Neuronal stem cell (in vitro differentiated cells): ENCODE measurements around the gene EPAS1.

Experiments used
- DNase-seq: peaks from one replicate; pipeline ENCODE4 v3.0.0-alpha.2; 2013; ENCODE audit warnings: low spot score
- H2AFZ ChIP-seq: one replicate; pipeline ENCODE4 v1.6.1; 2013; ENCODE audit warnings: mild to moderate bottlenecking, low read length, inconsistent platforms
- H2AK5ac ChIP-seq: 2 replicates; pipeline ENCODE4 v1.6.1; 2013; ENCODE audit warnings: low read depth, mild to moderate bottlenecking, inconsistent platforms, low read length, moderate library complexity, mixed read lengths
- H2BK120ac ChIP-seq: 2 replicates; pipeline ENCODE4 v1.6.1; 2013; ENCODE audit warnings: low read depth, mild to moderate bottlenecking, inconsistent platforms, low read length, moderate library complexity, mixed read lengths
- H2BK12ac ChIP-seq: one replicate; pipeline ENCODE4 v1.6.1; 2013; ENCODE audit warnings: low read length, inconsistent platforms
- H2BK15ac ChIP-seq: 2 replicates; pipeline ENCODE4 v1.6.1; 2013; ENCODE audit warnings: mild to moderate bottlenecking, low read length, inconsistent platforms, mixed read lengths
- H2BK5ac ChIP-seq: one replicate; pipeline ENCODE4 v1.6.1; 2013; ENCODE audit warnings: inconsistent platforms, mild to moderate bottlenecking, low read length, moderate library complexity
- H3K14ac ChIP-seq: one replicate; pipeline ENCODE4 v1.6.1; 2013; ENCODE audit warnings: low read length, inconsistent platforms
- H3K18ac ChIP-seq: 2 replicates; pipeline ENCODE4 v1.6.1; 2013; ENCODE audit warnings: low read length, inconsistent platforms
- H3K23ac ChIP-seq: 2 replicates; pipeline ENCODE4 v1.6.1; 2013; ENCODE audit warnings: low read depth, mild to moderate bottlenecking, mixed read lengths, low read length, inconsistent platforms; ENCODE audit not compliant: poor library complexity
- H3K27ac ChIP-seq: replicated peaks from 3 replicates; pipeline ENCODE4 v1.5.1; 2013; ENCODE audit warnings: low read length, inconsistent platforms
- H3K27me3 ChIP-seq, 3 experiments: 2 replicates each; pipeline ENCODE4 v1.6.1; 2013; ENCODE audit warnings: low read length in 3 of 3, mild to moderate bottlenecking in 2 of 3, inconsistent platforms in 1 of 3, low read depth in 1 of 3, mixed read lengths in 1 of 3, moderate library complexity in 1 of 3; ENCODE audit not compliant: control insufficient read depth in 3 of 3, insufficient read depth in 3 of 3
- H3K36me3 ChIP-seq, 2 donors: replicated peaks in 1 of 2; 2 replicates each; pipeline ENCODE4 v1.6.1; 2013; ENCODE audit warnings: low read length in 2 of 2; ENCODE audit not compliant: control insufficient read depth in 2 of 2, insufficient read depth in 2 of 2
- H3K4ac ChIP-seq: 2 replicates; pipeline ENCODE4 v1.6.1; 2013; ENCODE audit warnings: inconsistent platforms, mild to moderate bottlenecking, low read length, moderate library complexity
- H3K4me1 ChIP-seq, 2 donors: 1 replicate in 1 of 2; 2 replicates in 1 of 2; pipeline ENCODE4 v1.6.1; 2013; ENCODE audit warnings: low read length in 2 of 2, low read depth in 1 of 2; ENCODE audit not compliant: control insufficient read depth in 2 of 2, insufficient read depth in 1 of 2
- H3K4me2 ChIP-seq: one replicate; pipeline ENCODE4 v1.6.1; 2013; ENCODE audit warnings: mild to moderate bottlenecking, low read length, inconsistent platforms; ENCODE audit not compliant: insufficient read depth, poor library complexity, severe bottlenecking
- H3K4me3 ChIP-seq, 2 donors: 2 replicates each; pipeline ENCODE4 v1.5.1; 2013; ENCODE audit warnings: low read length in 2 of 2, mild to moderate bottlenecking in 2 of 2, inconsistent platforms in 1 of 2, moderate library complexity in 1 of 2
- H3K79me1 ChIP-seq: one replicate; pipeline ENCODE4 v1.6.1; 2013; ENCODE audit warnings: low read depth, mild to moderate bottlenecking, inconsistent platforms, low read length, moderate library complexity
- H3K9ac ChIP-seq: one replicate; pipeline ENCODE4 v1.6.1; 2013; ENCODE audit warnings: mild to moderate bottlenecking, low read depth, low read length, inconsistent platforms; ENCODE audit not compliant: poor library complexity
- H3K9me3 ChIP-seq, 2 donors: replicated peaks in 1 of 2; 2 replicates each; pipeline versions ENCODE3 to v1.6.1; 2013; ENCODE audit warnings: low read length in 2 of 2, mild to moderate bottlenecking in 2 of 2, inconsistent platforms in 1 of 2, low read depth in 1 of 2, mixed read lengths in 1 of 2, moderate library complexity in 1 of 2; ENCODE audit not compliant: control insufficient read depth in 2 of 2, insufficient read depth in 1 of 2
- H4K8ac ChIP-seq: one replicate; pipeline ENCODE4 v1.6.1; 2013; ENCODE audit warnings: low read depth, mild to moderate bottlenecking, inconsistent platforms, low read length, moderate library complexity
- H4K91ac ChIP-seq: one replicate; pipeline ENCODE4 v1.6.1; 2013; ENCODE audit warnings: low read length, low read depth, mild to moderate bottlenecking, inconsistent platforms; ENCODE audit not compliant: poor library complexity
- WGBS, 2 donors: extraction: QIAGEN DNeasy Blood & Tissue Kit; methylation state at CpG; one replicate each; pipeline ENCODE4 v1.1.7; 2013; ENCODE audit warnings: missing lambda C conversion rate in 2 of 2, mixed read lengths in 1 of 2; ENCODE audit not compliant: insufficient read length in 2 of 2, insufficient replicate concordance in 1 of 2; ENCODE audit errors: extremely low coverage in 2 of 2; 5-methylcytosine and 5-hydroxymethylcytosine counted together

EPAS1 gene

DNA sequence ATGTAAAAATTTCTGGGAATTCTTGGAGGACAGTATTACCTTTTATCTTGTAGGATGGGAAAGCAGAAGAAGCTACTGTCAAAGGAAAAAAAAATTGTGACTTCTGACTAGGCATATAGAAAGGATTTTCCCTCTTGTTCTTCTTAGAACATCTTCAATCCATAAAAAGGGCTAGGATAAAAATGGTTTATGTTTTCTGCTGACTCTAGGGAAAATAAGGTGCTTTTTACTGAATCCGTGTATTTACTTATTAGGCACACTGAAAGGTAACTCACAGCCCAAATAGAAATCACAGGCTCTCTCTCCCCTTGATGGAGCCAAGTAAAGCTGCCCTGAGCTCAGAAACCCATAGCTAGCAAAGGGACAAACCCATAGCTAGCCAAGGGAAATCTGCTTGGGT is 74.6 kb downstream of the EPAS1 start:
- H3K4me3 ChIP-seq, result no peak overlapping the region
- H3K4me2 ChIP-seq, result no peak overlapping the region
- H4K91ac ChIP-seq, result no peak overlapping the region
- H4K8ac ChIP-seq, result no peak overlapping the region
- H3K4ac ChIP-seq, result no peak overlapping the region
- H3K14ac ChIP-seq, result no peak overlapping the region
- no peak overlapping the region for H2BK15ac ChIP-seq
- H2BK12ac ChIP-seq, result no peak overlapping the region
- no peaks in the 10 kb centered on the region for H3K36me3 ChIP-seq
- no peaks in the 10 kb centered on the region for H3K9me3 ChIP-seq
- no peaks in the 10 kb centered on the region for H3K4me1 ChIP-seq
- no peak overlapping the region for H2AK5ac ChIP-seq
- DNase-seq, result no peak
- H3K79me1 ChIP-seq, result no peaks in the 10 kb centered on the region
- H3K9ac ChIP-seq, result no peak overlapping the region
- WGBS, 2 donors, result no CpG with 5 or more reads among the region's 1 CpG
- H3K27ac ChIP-seq, result no peak overlapping the region
- H3K23ac ChIP-seq, result no peak overlapping the region
- H2BK5ac ChIP-seq, result no peak overlapping the region
- H2AFZ ChIP-seq, result no peak overlapping the region
- no peaks in the 10 kb centered on the region for H3K27me3 ChIP-seq
- H2BK120ac ChIP-seq, result no peak overlapping the region
- H3K18ac ChIP-seq, result no peak overlapping the region

DNA sequence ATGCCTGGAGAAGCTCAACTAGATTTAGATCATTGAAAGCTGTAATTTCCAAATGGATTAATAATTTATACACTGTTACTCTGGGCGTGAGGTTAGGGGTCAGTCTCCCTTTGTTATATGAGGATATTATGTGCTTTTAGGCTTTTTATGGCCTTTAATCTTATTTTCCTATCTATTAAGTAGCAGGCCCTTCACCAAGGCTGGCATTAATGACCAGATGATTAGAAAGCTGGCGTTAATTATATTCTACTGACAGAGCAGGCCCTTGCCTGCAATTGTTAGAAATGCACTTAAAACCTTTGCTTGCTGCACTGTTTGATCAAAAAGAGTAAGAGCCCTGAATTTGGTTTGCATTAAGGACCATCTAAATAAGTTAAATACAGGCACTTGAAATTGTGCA is 75.3 kb downstream of the EPAS1 start:
- H3K4ac ChIP-seq, result no peak overlapping the region
- no peaks in the 10 kb centered on the region for H3K36me3 ChIP-seq
- no peak overlapping the region for H2BK120ac ChIP-seq
- no peak overlapping the region for H2BK5ac ChIP-seq
- no peaks in the 10 kb centered on the region for H3K79me1 ChIP-seq
- no peak overlapping the region for H3K4me3 ChIP-seq
- no peak overlapping the region for H2BK15ac ChIP-seq
- H3K27me3 ChIP-seq, result no peaks in the 10 kb centered on the region
- WGBS, 2 donors, result no CpG with 5 or more reads among the region's 2 CpGs
- no peaks in the 10 kb centered on the region for H3K4me1 ChIP-seq
- H2BK12ac ChIP-seq, result no peak overlapping the region
- H3K9ac ChIP-seq, result no peak overlapping the region
- no peak overlapping the region for H4K91ac ChIP-seq
- no peak for DNase-seq
- H3K18ac ChIP-seq, result no peak overlapping the region
- H3K27ac ChIP-seq, result no peak overlapping the region
- no peak overlapping the region for H4K8ac ChIP-seq
- H3K14ac ChIP-seq, result no peak overlapping the region
- H3K9me3 ChIP-seq, result no peaks in the 10 kb centered on the region
- no peak overlapping the region for H2AK5ac ChIP-seq
- H3K4me2 ChIP-seq, result no peak overlapping the region
- no peak overlapping the region for H3K23ac ChIP-seq
- no peak overlapping the region for H2AFZ ChIP-seq

GRCh38 chr2:46373238-46373637 is 76.0 kb downstream of the EPAS1 start:
- H2AK5ac ChIP-seq, result no peak overlapping the region
- DNase-seq, result no peak

DNA sequence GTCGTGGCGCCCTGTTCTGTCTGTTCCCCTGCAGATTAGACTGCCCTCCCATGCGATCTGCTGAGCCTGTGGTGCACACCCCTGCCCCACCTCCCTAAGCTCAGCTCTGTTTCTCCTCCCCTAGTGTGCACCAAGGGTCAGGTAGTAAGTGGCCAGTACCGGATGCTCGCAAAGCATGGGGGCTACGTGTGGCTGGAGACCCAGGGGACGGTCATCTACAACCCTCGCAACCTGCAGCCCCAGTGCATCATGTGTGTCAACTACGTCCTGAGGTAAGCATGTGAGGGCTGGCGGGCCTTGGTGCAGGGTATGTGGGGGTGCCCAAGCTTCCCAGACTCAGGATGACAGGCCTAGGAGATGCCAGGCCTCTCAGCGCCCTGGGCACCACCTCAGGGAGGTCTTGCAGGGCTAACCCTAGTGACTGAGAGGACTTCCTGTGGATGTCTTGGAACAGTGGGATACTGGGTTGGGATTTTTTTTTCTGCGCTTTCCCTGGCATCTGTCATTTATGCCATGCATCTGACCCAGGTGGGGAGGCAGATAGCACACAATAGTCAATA is 78.4 kb downstream of the EPAS1 start:
- no peak for DNase-seq
- H3K27me3 ChIP-seq, result no peaks in the 10 kb centered on the region
- no peak overlapping the region for H3K27ac ChIP-seq
- peak overlapping the region; percentile 59 for H3K23ac ChIP-seq
- no peak overlapping the region for H3K4me3 ChIP-seq
- H3K9me3 ChIP-seq, result no peaks in the 10 kb centered on the region
- no peak overlapping the region for H2BK12ac ChIP-seq
- H3K4me1 ChIP-seq, result no peaks in the 10 kb centered on the region
- H2AK5ac ChIP-seq, result no peak overlapping the region
- H4K91ac ChIP-seq, result no peak overlapping the region
- H2BK15ac ChIP-seq, result no peak overlapping the region
- peak overlapping the region; percentile 50 for H3K18ac ChIP-seq
- no peaks in the 10 kb centered on the region for H3K79me1 ChIP-seq
- WGBS, 2 donors, result no CpG with 5 or more reads among the region's 12 CpGs
- H3K4me2 ChIP-seq, result no peak overlapping the region
- H3K4ac ChIP-seq, result no peak overlapping the region
- H3K14ac ChIP-seq, result peak overlapping the region; percentile 11
- H2AFZ ChIP-seq, result no peak overlapping the region
- H3K36me3 ChIP-seq, result no peaks in the 10 kb centered on the region
- no peak overlapping the region for H3K9ac ChIP-seq
- no peak overlapping the region for H2BK5ac ChIP-seq
- no peak overlapping the region for H2BK120ac ChIP-seq
- no peak overlapping the region for H4K8ac ChIP-seq

More at GRCh38 chr2:46373238-46373637, 76.0 kb downstream of the EPAS1 start:
- Histone ChIP-seq H3K4ac (no peak overlapping the region), H3K36me3 (no peaks in the 10 kb centered on the region), H3K18ac (no peak overlapping the region), H4K8ac (no peak overlapping the region), H2BK5ac (no peak overlapping the region), H2BK120ac (no peak overlapping the region), H3K9me3 (no peaks in the 10 kb centered on the region), H3K27me3 (no peaks in the 10 kb centered on the region), H3K4me3 (no peak overlapping the region), H2BK12ac (no peak overlapping the region), H4K91ac (no peak overlapping the region), H2AFZ (no peak overlapping the region), H3K9ac (no peak overlapping the region), H3K79me1 (no peaks in the 10 kb centered on the region), H3K27ac (no peak overlapping the region), H3K4me2 (no peak overlapping the region), H3K4me1 (no peaks in the 10 kb centered on the region), H3K14ac (no peak overlapping the region), H2BK15ac (no peak overlapping the region), H3K23ac (no peak overlapping the region)
- WGBS, 2 donors, result no CpG with 5 or more reads among the region's 4 CpGs
